Right ventricle myocardium superior (tissue), 1 donor: ENCODE results near the gene SNED1. TPM values are rescaled to one million over a fixed set of nuclear protein-coding genes. Genes with fewer than 3 reads are reported as not detected.

Source experiments
- ATAC-seq: fragments of 200-7000 bp; cut with Tn5 transposase; one replicate; pipeline ENCODE4 v1.9.1; 2020; ENCODE audit warnings: mild to moderate bottlenecking; ENCODE audit not compliant: poor library complexity
- DNase-seq: peaks from one replicate; pipeline ENCODE4 v3.0.0-alpha.2; 2020
- intact Hi-C: fragments of 100-400 bp; cut with DNase I; formaldehyde crosslinking; loops from one replicate; pipeline ENCODE4 v1.11.2; 2022
- total RNA-seq: library from RNA; stranded (reverse); fragmentation: NEBNext Ultra II Directional; extraction: Animal tissue kit (Norgen Biotek cat#: 25700); gene quantifications from one replicate; pipeline ENCODE4 v1.2.1, GENCODE V29; 2021
- donor health status: DM: no; HTN: yes; CAD: no; lungs with severe emphysema.

Gene SNED1
- total RNA-seq, 1 donor from 2014 or later, result 8.0 TPM

DNA sequence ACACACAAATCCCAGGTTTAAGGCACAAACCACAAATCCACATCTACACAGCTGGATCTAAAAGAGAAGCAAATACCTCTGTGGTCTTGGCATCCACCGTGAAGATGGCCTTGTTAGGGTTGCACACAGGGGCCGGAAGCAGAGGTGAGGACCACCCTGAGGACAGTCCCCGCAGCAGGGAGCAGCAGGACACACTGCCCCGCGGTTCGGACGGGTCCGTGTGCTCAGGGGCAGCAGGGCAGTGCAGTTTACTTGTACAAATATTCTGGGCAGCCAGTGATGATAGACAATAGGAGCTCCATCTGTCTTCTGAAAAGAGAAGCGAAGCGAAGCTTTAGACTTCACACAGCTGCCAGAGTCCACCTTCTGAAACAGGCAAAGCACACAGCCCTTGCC is 142.0 kb downstream of the SNED1 start:
- DNase-seq (no peak), ATAC-seq (no peak)
- intact Hi-C loops, result no loop called here

DNA sequence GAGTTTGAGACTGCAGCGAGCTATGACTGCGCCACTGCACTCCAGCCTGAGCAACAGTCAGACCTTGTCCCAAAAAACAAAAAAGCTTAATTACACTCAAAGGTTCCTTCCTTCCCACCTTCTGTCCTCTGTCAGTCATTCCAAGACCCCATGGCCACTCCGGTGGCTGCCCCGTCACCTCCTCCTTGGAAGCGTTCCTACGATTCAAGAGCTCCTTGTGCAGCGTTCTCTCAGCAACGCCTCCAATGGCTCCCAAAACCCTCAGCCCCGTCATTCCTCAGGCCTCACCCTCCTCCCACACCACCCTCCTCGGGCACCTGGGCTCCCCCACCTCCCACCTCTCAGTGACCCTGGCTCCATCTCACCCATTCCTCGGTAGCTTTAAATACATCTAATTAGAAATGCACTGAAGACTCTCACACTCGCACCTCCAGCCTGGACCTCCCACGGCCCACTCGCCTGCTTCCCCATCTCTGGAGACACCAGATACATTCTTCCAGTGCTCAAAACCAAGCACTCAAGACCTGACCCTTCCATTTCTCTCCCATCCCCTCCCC is 142.9 kb downstream of the SNED1 start:
- intact Hi-C loops, result no loop called here

DNA sequence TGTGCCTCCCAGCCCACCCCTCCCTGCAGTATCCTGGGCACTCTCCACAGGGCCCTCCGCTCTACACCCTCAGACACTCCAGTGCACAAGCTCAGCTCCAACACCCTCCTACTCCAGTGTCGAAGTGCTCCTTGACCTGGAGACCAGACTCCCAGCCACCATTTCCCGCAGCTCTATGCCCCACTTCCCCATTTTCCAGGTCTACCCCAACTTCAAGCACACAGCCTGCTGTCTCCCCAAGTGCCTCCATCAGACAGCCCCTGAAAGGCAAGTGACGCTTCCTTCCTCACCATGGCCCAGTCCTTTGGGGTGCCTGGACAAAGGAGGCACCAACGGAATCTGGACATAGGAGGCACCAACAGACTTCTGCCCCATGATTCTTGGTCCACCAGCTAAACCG is 143.6 kb downstream of the SNED1 start:
- no peak for ATAC-seq
- no peak for DNase-seq
- intact Hi-C loops, result no loop called here

More for the DNA sequence above, 142.9 kb downstream of the SNED1 start:
- ATAC-seq (no peak), DNase-seq (no peak)

DNA sequence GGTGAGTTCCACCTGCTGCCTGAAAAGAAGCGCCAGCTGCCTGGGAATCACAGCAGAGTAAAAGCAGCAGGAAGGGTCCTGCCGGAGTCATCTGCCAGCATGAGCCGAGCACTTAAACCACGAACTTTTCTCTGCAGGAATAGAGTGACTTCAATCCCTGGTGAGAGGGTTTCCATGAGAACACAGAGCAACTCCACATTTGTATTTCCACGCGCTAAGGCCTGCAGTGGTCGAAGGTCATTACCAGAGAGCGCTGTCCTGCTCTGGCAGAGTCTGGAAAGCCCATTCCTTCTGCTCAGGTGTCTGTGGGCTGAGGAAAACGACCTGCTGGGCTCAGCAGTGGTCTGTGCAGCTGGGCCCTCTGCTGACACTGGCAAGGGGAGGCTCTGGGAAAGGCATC is 144.2 kb downstream of the SNED1 start:
- no peak for DNase-seq
- intact Hi-C loops, result no loop called here
- no peak for ATAC-seq

Other genes starting within 250 kb of the SNED1 start
- 0.65 TPM for gene KIF1A, start 178.4 kb upstream of the SNED1 start, total RNA-seq
- not detected for gene AGXT, start 129.8 kb upstream of the SNED1 start, total RNA-seq
- not detected for gene MAB21L4, start 102.5 kb upstream of the SNED1 start, total RNA-seq
- not detected for gene CROCC2, start 92.3 kb upstream of the SNED1 start, total RNA-seq
- gene MTERF4, start 103.7 kb downstream of the SNED1 start, total RNA-seq, result 23.8 TPM
- gene PASK, start 150.9 kb downstream of the SNED1 start, total RNA-seq, result 3.2 TPM
- 66.0 TPM for gene PPP1R7, start 151.8 kb downstream of the SNED1 start, total RNA-seq
- gene ANO7, start 190.1 kb downstream of the SNED1 start, total RNA-seq, result 0.35 TPM